HepG2 (cell line): ENCODE measurements around the gene ZBTB8B. TPM values are rescaled to one million over a fixed set of nuclear protein-coding genes. Genes with fewer than 3 reads are reported as not detected.

ENCODE experiments used
- JARID2 ChIP-seq: sonication (generic); formaldehyde crosslinking; IDR thresholded peaks from 2 replicates; pipeline ENCODE4 v1.8.1; 2023; ENCODE audit warnings: missing genetic modification reagents, inconsistent platforms; ENCODE audit not compliant: insufficient replicate concordance
- MAX ChIP-seq: IDR thresholded peaks from 2 replicates; pipeline ENCODE4 v1.6.1; 2012; ENCODE audit warnings: inconsistent platforms
- PCBP2 ChIP-seq: fragments of 200-400 bp; formaldehyde crosslinking; optimal IDR thresholded peaks from 2 replicates; pipeline ENCODE3; 2018; ENCODE audit warnings: low read length, low read depth; ENCODE audit not compliant: poor library complexity, severe bottlenecking
- ZFP36L2 ChIP-seq: sonication (generic); formaldehyde crosslinking; IDR thresholded peaks from 2 replicates; pipeline ENCODE4 v1.4.0; 2020; ENCODE audit warnings: missing genetic modification reagents
- ZNF232 ChIP-seq: sonication (generic); formaldehyde crosslinking; IDR thresholded peaks from 2 replicates; pipeline ENCODE4 v1.4.0; 2020; ENCODE audit warnings: missing genetic modification reagents, borderline replicate concordance
- polyA plus RNA-seq, 8 experiments: library from polyadenylated mRNA; depleted of rRNA in 3 of 8; stranded (reverse) in 7 of 8; unstranded in 1 of 8; fragments of >200 nt; fragmentation: Illumina TruSeq in 4 of 8; extraction: Trizol in 4 of 8; gene quantifications; 2 replicates each; pipeline versions ENCODE4 v1.2.1 to v1.2.3, GENCODE V29; 2011 to 2016; ENCODE audit warnings: low read depth in 4 of 8, missing spikeins in 1 of 8, mixed read lengths in 1 of 8; ENCODE audit not compliant: insufficient read depth in 1 of 8
- total RNA-seq, 5 experiments: library from RNA; depleted of rRNA; stranded (reverse); fragments of >200 nt; fragmentation: Illumina TruSeq; extraction: Trizol; gene quantifications; 2 replicates each; pipeline ENCODE4 v1.2.3, GENCODE V29; 2016; ENCODE audit warnings: low read depth in 1 of 5
- TF ChIP-seq, protein P1 (sequence below): sonication (generic); formaldehyde crosslinking; IDR thresholded peaks from one replicate; pipeline ENCODE4 v1.5.1; 2020; ENCODE audit warnings: mild to moderate bottlenecking, missing genetic modification reagents; ENCODE audit errors: not compliant biosample characterization
- TF ChIP-seq, protein P2 (sequence below): sonication (generic); formaldehyde crosslinking; IDR thresholded peaks from 2 replicates; pipeline ENCODE4 v1.4.0; 2020; ENCODE audit warnings: mild to moderate bottlenecking, missing genetic modification reagents

Gene ZBTB8B
- total and polyA plus RNA-seq, 2 of the 13 experiments (the other 11 are each of a cell fraction or from before 2014, with no cell fraction given): under 0.01 to 0.02 TPM

GRCh38 chr1:32447469-32448185 lies 17.2 kb upstream of the ZBTB8B start (continued):
- TF ChIP-seq, protein P1, sequence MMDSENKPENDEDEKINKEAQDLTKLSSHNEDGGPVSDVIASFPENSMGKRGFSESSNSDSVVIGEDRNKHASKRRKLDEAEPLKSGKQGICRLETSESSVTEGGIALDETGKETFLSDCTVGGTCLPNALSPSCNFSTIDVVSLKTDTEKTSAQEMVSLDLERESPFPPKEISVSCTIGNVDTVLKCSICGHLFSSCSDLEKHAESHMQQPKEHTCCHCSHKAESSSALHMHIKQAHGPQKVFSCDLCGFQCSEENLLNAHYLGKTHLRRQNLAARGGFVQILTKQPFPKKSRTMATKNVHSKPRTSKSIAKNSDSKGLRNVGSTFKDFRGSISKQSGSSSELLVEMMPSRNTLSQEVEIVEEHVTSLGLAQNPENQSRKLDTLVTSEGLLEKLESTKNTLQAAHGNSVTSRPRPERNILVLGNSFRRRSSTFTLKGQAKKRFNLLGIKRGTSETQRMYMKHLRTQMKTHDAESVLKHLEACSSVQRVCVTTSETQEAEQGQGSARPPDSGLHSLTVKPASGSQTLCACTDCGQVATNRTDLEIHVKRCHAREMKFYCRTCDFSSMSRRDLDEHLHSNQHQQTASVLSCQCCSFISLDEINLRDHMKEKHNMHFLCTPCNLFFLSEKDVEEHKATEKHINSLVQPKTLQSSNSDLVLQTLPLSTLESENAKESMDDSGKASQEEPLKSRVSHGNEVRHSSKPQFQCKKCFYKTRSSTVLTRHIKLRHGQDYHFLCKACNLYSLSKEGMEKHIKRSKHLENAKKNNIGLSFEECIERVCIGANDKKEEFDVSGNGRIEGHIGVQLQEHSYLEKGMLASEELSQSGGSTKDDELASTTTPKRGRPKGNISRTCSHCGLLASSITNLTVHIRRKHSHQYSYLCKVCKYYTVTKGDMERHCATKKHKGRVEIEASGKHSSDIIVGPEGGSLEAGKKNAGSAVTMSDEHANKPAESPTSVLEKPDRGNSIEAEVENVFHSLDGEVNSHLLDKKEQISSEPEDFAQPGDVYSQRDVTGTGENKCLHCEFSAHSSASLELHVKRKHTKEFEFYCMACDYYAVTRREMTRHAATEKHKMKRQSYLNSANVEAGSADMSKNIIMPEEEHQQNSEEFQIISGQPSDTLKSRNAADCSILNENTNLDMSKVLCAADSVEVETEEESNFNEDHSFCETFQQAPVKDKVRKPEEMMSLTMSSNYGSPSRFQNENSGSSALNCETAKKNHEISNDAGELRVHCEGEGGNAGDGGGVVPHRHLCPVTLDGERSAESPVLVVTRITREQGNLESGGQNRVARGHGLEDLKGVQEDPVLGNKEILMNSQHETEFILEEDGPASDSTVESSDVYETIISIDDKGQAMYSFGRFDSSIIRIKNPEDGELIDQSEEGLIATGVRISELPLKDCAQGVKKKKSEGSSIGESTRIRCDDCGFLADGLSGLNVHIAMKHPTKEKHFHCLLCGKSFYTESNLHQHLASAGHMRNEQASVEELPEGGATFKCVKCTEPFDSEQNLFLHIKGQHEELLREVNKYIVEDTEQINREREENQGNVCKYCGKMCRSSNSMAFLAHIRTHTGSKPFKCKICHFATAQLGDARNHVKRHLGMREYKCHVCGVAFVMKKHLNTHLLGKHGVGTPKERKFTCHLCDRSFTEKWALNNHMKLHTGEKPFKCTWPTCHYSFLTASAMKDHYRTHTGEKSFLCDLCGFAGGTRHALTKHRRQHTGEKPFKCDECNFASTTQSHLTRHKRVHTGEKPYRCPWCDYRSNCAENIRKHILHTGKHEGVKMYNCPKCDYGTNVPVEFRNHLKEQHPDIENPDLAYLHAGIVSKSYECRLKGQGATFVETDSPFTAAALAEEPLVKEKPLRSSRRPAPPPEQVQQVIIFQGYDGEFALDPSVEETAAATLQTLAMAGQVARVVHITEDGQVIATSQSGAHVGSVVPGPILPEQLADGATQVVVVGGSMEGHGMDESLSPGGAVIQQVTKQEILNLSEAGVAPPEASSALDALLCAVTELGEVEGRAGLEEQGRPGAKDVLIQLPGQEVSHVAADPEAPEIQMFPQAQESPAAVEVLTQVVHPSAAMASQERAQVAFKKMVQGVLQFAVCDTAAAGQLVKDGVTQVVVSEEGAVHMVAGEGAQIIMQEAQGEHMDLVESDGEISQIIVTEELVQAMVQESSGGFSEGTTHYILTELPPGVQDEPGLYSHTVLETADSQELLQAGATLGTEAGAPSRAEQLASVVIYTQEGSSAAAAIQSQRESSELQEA: no peak
- TF ChIP-seq, protein P2, sequence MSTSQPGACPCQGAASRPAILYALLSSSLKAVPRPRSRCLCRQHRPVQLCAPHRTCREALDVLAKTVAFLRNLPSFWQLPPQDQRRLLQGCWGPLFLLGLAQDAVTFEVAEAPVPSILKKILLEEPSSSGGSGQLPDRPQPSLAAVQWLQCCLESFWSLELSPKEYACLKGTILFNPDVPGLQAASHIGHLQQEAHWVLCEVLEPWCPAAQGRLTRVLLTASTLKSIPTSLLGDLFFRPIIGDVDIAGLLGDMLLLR (CRISPR knock-in tag): no peak
- TF ChIP-seq MAX: no peak
- no peak for TF ChIP-seq JARID2 (CRISPR knock-in tag)
- no peak for TF ChIP-seq PCBP2
- no peak for TF ChIP-seq ZFP36L2 (CRISPR knock-in tag)
- TF ChIP-seq ZNF232: no peak
